T-helper 1 cell treated with Interleukin-12 subunit alpha and Interleukin-12 subunit beta and Interleukin-4 antibody, amounts not matched to agents 30 μg/mL and 1 μg/mL, for 36 hours (primary cell): ENCODE measurements around the gene GIN1.

ENCODE experiments used
- H3K27ac Mint-ChIP-seq: one replicate; pipeline ENCODE4 v1.8.0; 2021; ENCODE audit warnings: mild to moderate bottlenecking, mixed read lengths
- H3K27me3 Mint-ChIP-seq: one replicate; pipeline ENCODE4 v1.8.0; 2021; ENCODE audit warnings: low read depth, mixed read lengths
- H3K36me3 Mint-ChIP-seq: one replicate; pipeline ENCODE4 v1.8.0; 2021; ENCODE audit warnings: low read depth, mixed read lengths
- H3K4me1 Mint-ChIP-seq: one replicate; pipeline ENCODE4 v1.8.0; 2021; ENCODE audit warnings: low read depth, mixed read lengths
- H3K4me3 Mint-ChIP-seq: one replicate; pipeline ENCODE4 v1.8.0; 2021; ENCODE audit warnings: mild to moderate bottlenecking, moderate library complexity, mixed read lengths
- H3K9me3 Mint-ChIP-seq: one replicate; pipeline ENCODE4 v1.8.0; 2021; ENCODE audit warnings: mixed read lengths

GIN1 gene

DNA sequence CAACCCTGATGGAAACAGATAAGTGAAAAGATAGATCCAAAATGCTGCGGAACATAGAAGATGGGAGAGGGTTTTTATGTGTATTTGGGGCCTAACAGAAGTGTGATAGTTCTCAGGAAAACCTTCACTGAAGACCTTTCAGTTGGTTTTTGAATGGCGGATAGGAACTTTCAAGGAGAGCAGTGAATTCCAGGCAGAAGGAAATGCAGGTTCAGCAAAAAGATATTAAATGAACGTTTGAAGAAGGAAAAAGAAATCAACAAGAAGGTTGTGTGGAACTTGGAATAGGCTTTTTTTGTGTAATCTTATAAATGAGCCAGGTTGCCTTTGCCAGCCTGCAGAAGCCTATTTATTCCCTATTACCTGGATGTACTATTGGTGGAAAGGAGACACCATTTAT is 2.3 kb upstream of the GIN1 start:
- Mint-ChIP-seq H3K9me3 (no peaks in the 10 kb centered on the region), H3K27me3 (no peaks in the 10 kb centered on the region)

DNA sequence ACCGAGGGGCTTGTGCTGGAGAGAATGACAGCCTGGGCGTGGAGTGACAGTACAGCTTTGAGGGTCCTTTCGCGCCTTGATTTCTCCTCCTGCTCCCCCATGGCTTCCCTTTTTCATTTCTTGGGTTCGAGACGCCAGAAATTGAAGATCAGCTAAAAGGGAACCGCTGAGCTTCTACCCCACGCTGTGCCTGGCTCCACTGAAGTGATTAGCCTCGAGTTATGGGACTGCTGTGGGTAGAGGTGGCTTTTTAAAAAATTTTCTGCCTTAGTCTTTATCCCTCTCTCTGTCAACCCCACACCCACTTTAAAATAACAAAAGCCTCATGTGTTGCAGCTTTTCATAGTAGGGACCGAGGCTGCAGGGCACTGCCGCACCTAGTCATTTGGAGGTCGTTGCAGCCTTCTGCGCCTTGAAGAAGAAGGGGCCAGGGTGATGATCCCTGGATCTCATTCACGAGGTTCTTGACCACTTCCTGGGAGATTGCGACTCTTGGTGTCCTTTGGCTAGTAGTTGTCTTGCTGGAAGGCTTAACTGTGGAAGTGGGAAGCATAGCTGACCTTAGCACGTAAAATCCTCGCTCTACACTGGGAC is 766 bp upstream of the GIN1 start:
- Mint-ChIP-seq H3K27me3 (no peaks in the 10 kb centered on the region), H3K36me3 (peaks cover 4% of the 10 kb centered on the region), H3K4me3 (peak overlapping the region; percentile 92), H3K27ac (peak overlapping the region; percentile 99), H3K9me3 (no peaks in the 10 kb centered on the region), H3K4me1 (peaks cover 35% of the 10 kb centered on the region)

More for the DNA sequence above, 2.3 kb upstream of the GIN1 start:
- H3K36me3 Mint-ChIP-seq, result peaks cover 4% of the 10 kb centered on the region
- no peak overlapping the region for H3K27ac Mint-ChIP-seq
- H3K4me3 Mint-ChIP-seq, result no peak overlapping the region
- peaks cover 33% of the 10 kb centered on the region for H3K4me1 Mint-ChIP-seq

DNA sequence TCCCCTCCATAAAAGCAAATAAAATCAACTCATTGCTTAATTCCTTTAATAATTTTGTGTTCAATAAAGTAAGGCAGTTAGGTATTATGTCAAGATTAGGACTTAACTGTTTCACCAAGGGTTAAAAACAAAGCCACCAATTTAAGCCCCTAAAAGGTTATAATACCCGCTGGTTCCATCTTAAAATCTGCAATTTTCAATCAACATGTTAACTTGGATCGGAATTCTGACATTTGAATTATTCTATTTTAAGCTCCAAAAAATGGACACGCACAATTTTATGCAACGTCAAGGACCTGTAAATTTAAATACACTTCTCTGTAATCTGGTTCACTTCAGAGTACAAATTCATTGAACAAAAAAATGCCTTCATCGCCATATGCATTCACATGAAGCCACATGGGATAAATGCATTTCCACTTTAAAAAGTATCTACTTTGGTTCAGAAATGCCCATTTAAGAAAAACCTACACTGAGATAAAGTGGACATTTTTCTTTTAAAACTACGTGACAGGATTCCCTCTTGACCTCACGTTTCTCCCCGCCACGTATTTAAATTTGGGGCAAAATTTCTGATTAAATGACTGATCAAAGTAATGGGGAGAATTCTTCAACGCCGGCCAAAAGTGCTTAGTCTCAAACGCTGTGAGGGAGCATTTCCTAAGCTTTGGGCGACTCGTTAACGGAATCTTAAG is 721 bp downstream of the GIN1 start:
- Mint-ChIP-seq H3K36me3 (peaks cover 13% of the 10 kb centered on the region), H3K9me3 (no peaks in the 10 kb centered on the region)

DNA sequence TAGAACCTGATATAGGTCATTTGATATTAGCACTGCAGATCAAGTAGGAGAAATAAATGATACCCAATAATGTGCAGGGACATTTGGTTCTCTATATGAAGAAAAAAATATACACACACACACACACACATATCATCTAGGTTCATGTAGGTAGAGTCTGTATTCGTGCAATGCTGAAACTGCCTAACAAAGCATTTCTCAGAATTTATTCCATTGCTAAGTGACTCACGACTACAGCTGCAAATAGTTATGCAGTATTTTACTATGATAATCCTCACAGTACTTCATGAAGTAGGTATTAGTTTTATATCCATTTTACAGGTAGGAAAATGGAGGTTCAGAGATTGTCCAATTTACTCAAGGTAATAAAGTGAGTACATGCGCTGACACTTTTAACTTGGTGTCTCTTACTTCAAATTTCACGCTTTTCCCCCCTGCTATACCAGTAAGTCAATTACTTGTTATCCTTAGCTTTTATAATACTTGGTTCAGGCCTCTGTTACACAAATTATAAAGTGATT is 2.4 kb downstream of the GIN1 start:
- no peak overlapping the region for H3K4me3 Mint-ChIP-seq
- peaks cover 10% of the 10 kb centered on the region for H3K36me3 Mint-ChIP-seq
- no peaks in the 10 kb centered on the region for H3K27me3 Mint-ChIP-seq
- H3K27ac Mint-ChIP-seq, result no peak overlapping the region
- peaks cover 33% of the 10 kb centered on the region for H3K4me1 Mint-ChIP-seq
- H3K9me3 Mint-ChIP-seq, result no peaks in the 10 kb centered on the region

More for the DNA sequence above, 721 bp downstream of the GIN1 start:
- Mint-ChIP-seq H3K27me3 (no peaks in the 10 kb centered on the region), H3K4me1 (peaks cover 36% of the 10 kb centered on the region), H3K27ac (peak overlapping the region; percentile 99), H3K4me3 (peak overlapping the region; percentile 92)

DNA sequence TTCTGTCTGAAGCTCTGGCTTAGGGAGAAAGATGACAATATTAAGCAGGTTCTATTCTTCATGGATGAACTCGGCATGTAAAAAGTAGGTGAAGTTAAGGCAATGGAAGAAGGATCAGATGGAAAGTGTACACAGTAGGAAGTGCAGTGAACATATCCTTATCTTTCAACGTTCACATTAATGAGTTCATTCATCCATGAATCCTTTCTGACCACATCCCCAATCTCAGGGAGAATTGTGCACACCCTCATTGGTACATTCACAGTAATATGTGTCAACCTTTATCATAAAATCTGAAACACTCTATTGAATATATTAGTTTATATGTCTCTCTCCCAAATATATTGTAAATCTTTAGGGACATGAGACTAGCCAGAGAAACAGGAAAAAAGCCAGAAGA is 5.5 kb downstream of the GIN1 start:
- H3K36me3 Mint-ChIP-seq, result peaks cover 17% of the 10 kb centered on the region
- no peak overlapping the region for H3K27ac Mint-ChIP-seq
- H3K4me1 Mint-ChIP-seq, result peaks cover 31% of the 10 kb centered on the region
- H3K27me3 Mint-ChIP-seq, result no peaks in the 10 kb centered on the region
- peaks cover 10% of the 10 kb centered on the region for H3K9me3 Mint-ChIP-seq
- H3K4me3 Mint-ChIP-seq, result no peak overlapping the region

DNA sequence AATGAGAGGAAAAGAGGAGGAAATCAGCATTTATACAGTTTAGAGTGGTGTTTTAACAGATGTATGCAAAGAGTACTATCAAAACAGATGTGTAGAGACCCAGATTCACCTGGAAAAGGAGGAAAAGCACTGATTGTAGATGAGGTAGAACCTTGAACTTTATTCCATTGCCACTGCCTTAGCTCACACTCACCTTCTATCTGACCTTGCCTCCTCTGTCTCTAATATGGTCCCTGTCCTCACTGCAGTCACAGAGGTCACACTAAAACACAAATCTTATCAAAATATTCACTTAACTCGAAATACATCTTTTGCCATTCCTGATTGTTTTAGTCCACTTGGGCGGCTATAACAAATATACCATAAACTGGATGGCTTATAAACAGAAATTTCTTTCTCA is 7.0 kb downstream of the GIN1 start:
- no peak overlapping the region for H3K27ac Mint-ChIP-seq
- H3K36me3 Mint-ChIP-seq, result peaks cover 23% of the 10 kb centered on the region
- no peaks in the 10 kb centered on the region for H3K27me3 Mint-ChIP-seq
- no peak overlapping the region for H3K4me3 Mint-ChIP-seq
- peaks cover 20% of the 10 kb centered on the region for H3K4me1 Mint-ChIP-seq
- peaks cover 10% of the 10 kb centered on the region for H3K9me3 Mint-ChIP-seq

DNA sequence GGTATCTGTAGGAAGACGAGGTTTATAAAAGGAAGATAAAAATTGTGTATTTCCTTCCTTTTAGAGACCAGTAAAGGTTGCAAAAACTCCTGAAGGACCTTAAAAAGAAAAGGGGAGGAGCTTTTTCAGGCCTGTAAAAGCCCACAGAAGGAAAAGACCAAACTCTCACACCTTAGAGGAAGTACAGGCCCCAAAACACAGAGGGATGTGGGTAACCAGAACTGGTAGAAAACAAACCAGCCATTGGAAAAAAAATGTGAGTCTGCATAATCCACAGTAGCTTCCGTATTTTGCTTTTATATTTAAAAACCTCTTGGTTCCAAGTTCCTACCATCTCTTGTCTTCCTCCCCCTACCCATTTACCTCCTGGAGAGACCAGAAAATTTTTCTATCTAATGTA is 8.5 kb downstream of the GIN1 start:
- Mint-ChIP-seq H3K9me3 (peaks cover 10% of the 10 kb centered on the region), H3K4me1 (peaks cover 18% of the 10 kb centered on the region), H3K27me3 (no peaks in the 10 kb centered on the region), H3K27ac (peak overlapping the region; percentile 82), H3K36me3 (peaks cover 31% of the 10 kb centered on the region), H3K4me3 (peak overlapping the region; percentile 52)

DNA sequence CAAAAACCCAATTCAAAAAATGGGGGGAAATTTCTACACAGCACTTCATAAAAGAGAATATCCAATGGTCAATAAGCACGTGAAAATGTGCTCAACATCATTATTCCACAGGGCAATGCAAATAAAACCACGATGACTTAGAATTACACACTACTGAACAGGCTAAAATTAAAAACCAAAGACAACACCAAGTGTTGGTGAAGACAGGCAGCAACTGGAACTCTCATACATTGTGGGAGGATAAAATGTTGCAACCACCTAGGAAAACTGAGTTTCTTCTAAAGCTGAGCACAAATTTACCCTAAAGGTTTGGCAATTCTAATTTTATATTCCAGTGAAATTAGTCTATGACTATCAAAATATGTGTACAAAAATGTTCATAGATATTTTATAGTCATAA is 9.5 kb downstream of the GIN1 start:
- peaks cover 10% of the 10 kb centered on the region for H3K9me3 Mint-ChIP-seq
- peaks cover 18% of the 10 kb centered on the region for H3K4me1 Mint-ChIP-seq
- H3K36me3 Mint-ChIP-seq, result peaks cover 34% of the 10 kb centered on the region
- H3K27ac Mint-ChIP-seq, result no peak overlapping the region
- H3K4me3 Mint-ChIP-seq, result no peak overlapping the region
- H3K27me3 Mint-ChIP-seq, result no peaks in the 10 kb centered on the region

DNA sequence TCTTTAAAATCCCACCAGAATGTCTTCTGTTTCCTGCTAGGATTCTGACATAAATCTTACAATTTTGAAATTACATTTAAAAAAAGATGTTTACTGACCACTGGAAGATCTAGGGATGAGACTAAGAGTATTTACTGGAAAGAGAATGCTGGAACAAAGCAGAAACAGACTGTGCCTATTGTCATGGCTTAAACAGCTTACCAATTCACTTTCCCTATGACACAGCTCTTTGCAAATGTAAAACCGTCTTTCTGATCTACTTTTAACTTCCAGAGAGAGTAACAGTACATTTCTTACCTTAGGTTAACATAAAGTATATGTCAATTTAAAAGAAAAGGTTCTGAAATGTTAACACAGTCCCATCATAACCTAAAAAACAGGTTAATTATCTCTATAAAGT is 10.7 kb downstream of the GIN1 start:
- Mint-ChIP-seq H3K36me3 (peaks cover 26% of the 10 kb centered on the region), H3K27ac (no peak overlapping the region), H3K9me3 (peaks cover 10% of the 10 kb centered on the region), H3K27me3 (no peaks in the 10 kb centered on the region), H3K4me1 (peaks cover 17% of the 10 kb centered on the region), H3K4me3 (no peak overlapping the region)

DNA sequence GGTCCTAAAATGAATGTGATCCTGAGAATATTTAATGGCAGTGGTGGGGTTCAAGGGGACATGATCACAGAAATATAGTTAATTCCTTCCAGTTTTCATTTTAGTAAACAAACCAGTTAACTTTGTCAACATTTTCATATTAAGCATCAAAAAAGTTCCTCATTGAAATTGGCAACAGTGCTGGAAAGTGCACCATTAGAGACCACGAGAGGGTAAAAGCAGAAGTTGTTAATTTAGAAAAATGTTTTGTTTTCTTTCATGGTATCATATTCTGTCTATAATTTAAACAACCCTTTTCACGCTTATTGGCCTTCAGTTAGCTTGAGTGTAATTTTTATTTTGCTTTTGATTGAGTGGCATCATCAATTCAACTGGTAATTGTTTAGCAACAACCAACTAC is 11.9 kb downstream of the GIN1 start:
- peaks cover 10% of the 10 kb centered on the region for H3K9me3 Mint-ChIP-seq
- no peaks in the 10 kb centered on the region for H3K27me3 Mint-ChIP-seq
- no peak overlapping the region for H3K27ac Mint-ChIP-seq
- H3K4me1 Mint-ChIP-seq, result peaks cover 16% of the 10 kb centered on the region
- H3K4me3 Mint-ChIP-seq, result no peak overlapping the region
- peaks cover 23% of the 10 kb centered on the region for H3K36me3 Mint-ChIP-seq

DNA sequence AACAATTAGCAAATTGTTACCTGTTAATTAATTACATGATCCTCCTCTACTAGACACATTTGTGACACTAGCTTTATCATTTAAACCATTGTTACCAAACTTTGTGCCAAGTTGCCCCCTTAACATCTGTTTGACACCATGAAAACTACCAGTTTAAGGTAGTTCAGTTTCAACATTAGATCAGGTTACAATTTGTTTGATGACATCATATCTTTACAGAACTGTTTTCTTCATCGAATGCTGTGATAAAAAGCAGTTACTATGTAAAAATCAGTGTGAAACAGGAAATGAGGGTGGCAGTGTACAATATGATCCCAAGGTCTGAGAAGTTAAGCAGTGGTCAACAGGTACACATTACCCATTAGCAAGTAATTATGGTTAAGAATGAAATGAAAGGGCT is 17.7 kb downstream of the GIN1 start:
- Mint-ChIP-seq H3K4me1 (no peaks in the 10 kb centered on the region), H3K4me3 (no peak overlapping the region), H3K36me3 (peaks cover 11% of the 10 kb centered on the region), H3K27ac (no peak overlapping the region), H3K27me3 (no peaks in the 10 kb centered on the region), H3K9me3 (no peaks in the 10 kb centered on the region)

DNA sequence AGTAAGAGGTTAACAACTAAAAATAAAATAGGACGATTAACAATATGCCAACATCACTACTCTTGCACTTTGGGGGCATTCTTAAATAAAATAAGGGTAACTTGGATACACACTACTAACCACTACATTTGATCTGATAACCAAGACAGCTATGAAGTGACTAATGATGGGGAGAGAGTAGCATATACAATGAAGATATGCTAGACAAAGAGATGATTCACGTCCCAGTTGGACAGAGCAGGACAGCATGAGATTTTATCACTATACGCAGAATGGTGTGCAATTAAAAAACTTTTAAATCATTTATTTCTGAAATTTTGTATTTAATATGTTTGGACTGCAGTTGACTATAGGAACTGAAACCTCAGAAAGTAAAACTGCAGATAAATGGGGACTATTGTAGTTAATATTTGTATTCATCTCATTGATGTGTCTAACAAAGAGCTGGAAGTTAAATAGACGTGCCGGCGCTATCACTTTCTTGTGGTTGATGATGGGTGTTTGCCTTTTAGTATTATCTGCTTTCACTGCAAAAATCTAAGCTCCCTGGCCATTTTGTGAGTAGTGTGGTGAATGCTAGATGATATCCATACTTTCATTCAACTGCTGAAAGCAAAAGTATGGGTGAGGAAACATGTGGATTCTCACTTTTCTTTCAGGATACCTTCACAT is 18.7 kb downstream of the GIN1 start:
- Mint-ChIP-seq H3K36me3 (peaks cover 9% of the 10 kb centered on the region), H3K4me1 (no peaks in the 10 kb centered on the region), H3K4me3 (no peak overlapping the region), H3K27me3 (no peaks in the 10 kb centered on the region), H3K9me3 (no peaks in the 10 kb centered on the region), H3K27ac (no peak overlapping the region)

DNA sequence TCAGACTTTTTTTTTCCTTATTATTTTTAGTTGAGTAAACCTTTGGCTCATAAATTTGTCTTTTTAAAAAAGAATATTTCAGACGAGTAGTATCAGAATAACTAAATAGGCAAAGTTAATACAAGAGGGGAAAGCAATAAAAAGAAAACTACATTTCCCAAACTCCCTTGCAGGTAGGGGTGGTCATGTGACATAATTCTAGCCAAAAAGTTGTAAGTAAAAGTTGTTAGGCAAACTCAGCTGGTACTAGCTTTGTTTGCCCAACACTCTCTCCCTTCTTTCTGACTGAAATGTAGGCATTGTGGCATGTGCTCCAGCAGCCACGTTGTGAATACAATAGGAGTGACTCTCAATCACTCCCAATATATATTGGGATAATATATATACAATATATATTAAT is 20.9 kb downstream of the GIN1 start:
- Mint-ChIP-seq H3K4me1 (no peaks in the 10 kb centered on the region), H3K4me3 (no peak overlapping the region), H3K9me3 (no peaks in the 10 kb centered on the region), H3K36me3 (peaks cover 10% of the 10 kb centered on the region), H3K27me3 (no peaks in the 10 kb centered on the region), H3K27ac (no peak overlapping the region)

DNA sequence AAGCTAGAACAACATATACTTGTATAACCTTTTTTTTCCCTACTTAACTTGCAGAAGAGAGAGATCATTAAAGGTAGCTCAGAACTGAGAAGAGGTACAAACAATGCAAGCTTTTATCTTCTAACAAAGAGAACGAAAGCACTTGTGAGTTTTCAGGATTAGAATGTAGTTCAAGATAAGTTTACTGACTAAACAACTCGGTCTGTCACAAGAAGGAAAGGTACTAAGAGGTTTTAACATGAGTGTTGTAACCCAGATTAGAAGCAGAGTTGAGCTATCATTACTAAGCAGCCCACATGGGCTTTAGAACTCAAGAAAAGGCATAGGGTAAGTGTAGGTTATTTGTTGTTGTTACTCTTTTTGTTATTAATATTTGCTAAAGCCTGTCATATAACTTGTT is 25.2 kb downstream of the GIN1 start:
- Mint-ChIP-seq H3K27ac (no peak overlapping the region), H3K36me3 (peaks cover 13% of the 10 kb centered on the region)

DNA sequence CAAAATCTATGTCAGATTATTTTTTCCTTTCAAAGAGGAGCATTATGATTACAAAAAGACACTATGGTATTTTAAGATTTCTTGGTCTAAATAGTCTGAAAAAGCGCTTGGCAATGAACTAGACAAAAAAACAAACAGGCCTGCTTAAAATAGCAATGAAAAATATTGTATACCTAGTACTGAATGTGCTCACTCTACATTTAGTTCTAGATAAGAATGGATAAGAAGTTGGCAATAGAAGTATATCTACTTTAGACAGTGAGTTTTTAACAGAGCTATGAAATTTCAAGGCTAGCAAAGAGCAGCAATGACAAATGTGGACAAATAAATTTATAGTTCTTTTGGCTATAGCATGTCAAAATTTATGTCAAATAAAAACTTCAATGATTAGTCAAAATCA is 26.2 kb downstream of the GIN1 start:
- no peaks in the 10 kb centered on the region for H3K27me3 Mint-ChIP-seq
- H3K36me3 Mint-ChIP-seq, result peaks cover 15% of the 10 kb centered on the region
- no peak overlapping the region for H3K4me3 Mint-ChIP-seq
- no peaks in the 10 kb centered on the region for H3K9me3 Mint-ChIP-seq
- no peaks in the 10 kb centered on the region for H3K4me1 Mint-ChIP-seq
- H3K27ac Mint-ChIP-seq, result no peak overlapping the region

More for the DNA sequence above, 25.2 kb downstream of the GIN1 start:
- Mint-ChIP-seq H3K4me3 (no peak overlapping the region), H3K27me3 (no peaks in the 10 kb centered on the region), H3K4me1 (no peaks in the 10 kb centered on the region), H3K9me3 (no peaks in the 10 kb centered on the region)
